GM21515 (cell line): ENCODE results near the gene SLC2A10.
"Not testable (repeated sequence)": the region's sequence is repeated elsewhere in the genome, so short reads cannot be mapped to it uniquely, and the experiment has no call there.

ENCODE experiments used
- ATAC-seq: cut with Tn5 transposase; IDR thresholded peaks from one replicate; pipeline ENCODE4 v1.9.1; 2021; ENCODE audit not compliant: unreplicated experiment

Gene SLC2A10

DNA sequence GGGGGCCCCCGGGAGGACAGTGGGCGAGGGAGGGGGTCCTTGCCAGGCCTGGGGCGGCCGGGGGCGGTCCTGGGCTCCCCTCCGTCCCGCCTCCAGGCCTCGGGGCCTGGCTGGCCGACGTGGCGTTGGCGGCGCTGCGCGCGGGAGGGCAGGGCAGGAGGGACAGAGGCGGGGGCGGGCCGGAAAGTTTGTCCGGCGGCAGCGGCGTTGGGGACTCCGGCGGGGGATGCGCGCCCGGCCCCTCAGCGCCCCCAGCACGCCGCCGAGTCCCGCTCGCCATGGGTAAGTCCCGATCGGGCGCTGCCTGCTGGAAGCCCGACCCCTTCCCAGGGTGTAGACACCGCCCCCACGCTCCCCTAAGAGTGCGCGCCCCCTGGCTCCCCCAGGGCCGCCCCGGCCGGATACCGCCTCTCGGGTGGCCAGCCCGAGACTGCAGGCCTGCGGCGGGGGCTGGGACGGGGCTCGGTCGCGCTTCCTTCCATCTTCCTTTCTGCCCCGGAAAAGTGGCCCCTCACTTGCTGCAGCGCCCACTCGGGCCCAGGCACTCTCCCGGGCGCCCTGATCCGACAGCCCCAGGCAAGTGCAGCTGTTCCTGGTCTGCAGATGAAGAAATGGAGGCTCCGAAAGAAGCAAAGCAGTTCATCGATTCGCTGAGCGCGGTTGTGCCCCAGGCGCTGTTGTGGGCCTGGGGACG is at the start of gene SLC2A10:
SLC2A10 (plus strand) TSS at position 191 of the 694 bp plus-strand sequence; CDS start at position 279, 88 bp downstream.
- ATAC-seq: no peak

DNA sequence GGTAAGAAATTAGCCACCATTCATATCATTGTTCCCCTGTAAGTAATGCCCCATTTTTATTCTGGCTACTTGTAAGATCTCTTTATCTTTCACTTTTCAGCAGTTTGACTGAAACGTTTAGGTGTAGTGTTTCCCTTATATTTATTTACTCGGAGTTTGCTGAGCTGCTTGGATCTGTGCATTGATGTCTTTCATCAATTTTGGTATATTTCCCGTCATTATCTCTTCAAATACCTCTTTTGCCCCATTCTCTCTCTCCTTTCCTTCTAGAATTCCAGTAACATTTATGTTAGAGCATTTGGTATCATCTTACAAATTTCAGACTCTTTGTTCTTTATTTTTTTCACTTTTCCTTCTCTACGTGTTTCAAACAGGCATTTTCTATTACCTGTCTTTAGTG is 49.0 kb upstream of the SLC2A10 start:
- ATAC-seq: no peak

DNA sequence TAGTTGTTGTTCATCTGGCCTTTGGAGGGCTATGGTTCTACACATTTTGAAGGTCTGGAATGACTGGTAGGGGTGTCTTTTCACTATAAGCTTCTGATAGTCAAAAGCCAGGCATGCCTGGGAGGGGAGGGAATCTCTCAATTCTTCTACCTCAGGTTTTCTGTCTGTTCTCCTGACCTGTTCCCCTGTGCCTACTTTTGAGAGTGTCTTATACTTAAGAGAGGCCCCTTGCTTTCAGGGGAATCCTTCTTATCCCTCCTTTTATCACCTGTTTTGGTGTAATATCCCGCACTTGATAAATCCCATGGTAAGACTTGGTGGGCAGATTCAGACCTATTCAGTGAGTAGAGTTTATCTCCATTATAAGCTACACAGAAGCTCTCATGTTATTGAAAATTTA is 47.8 kb upstream of the SLC2A10 start:
- no peak for ATAC-seq

DNA sequence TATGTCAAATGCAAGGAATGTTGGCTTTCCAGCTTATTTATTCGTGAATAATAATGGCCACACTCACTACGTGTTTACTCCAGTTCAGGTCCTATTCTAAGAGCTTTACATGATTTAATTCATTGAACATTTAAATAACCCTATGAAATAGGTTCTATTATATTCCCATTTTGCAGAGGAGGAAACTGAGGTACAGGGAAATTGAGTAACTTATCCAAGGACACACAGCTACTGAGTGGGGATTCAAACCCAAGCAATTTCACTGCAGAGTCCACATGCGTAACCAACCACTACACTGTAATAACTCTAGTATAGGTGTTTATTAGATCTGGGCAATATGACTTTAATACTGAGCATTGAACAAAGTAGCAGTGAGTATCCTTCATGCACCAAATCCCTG is 45.9 kb upstream of the SLC2A10 start:
- ATAC-seq: no peak

DNA sequence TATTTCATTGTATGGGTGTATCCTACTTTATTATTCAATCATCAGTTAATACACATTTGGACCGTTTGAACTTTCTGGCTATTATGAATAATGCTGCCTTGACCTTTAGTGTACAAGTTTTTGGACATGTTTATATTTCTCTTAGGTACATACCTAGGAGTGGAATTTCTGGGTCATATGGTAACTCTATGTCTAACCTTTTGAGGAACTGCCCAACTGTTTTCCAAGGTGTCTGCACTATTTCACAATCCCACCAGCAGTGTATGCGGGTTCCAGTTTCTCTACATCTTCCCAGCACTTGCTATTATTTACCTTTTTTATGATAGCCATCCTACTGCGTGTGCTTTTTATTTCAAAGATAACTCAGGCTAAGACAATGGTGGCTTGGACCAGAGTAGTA is 43.8 kb upstream of the SLC2A10 start:
- no peak for ATAC-seq

DNA sequence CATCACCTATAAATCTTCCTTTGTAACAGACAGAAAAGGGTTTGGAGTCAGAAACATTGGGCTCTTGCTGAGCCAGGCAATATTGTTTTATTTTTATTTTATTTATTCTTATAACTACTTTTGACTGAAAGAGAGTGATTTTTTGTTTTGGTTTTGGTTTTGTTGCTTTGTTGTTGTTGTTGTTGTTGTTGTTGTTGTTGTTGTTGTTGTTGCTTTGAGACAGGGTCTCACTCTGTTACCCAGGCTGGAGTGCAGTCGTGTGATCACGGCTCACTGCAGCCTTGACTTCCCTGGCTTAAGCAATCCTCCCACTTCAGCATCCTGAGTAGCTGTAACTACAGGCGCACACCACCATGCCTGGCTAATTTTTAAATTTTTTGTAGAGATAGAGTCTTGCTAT is 43.1 kb upstream of the SLC2A10 start:
- no peak for ATAC-seq

DNA sequence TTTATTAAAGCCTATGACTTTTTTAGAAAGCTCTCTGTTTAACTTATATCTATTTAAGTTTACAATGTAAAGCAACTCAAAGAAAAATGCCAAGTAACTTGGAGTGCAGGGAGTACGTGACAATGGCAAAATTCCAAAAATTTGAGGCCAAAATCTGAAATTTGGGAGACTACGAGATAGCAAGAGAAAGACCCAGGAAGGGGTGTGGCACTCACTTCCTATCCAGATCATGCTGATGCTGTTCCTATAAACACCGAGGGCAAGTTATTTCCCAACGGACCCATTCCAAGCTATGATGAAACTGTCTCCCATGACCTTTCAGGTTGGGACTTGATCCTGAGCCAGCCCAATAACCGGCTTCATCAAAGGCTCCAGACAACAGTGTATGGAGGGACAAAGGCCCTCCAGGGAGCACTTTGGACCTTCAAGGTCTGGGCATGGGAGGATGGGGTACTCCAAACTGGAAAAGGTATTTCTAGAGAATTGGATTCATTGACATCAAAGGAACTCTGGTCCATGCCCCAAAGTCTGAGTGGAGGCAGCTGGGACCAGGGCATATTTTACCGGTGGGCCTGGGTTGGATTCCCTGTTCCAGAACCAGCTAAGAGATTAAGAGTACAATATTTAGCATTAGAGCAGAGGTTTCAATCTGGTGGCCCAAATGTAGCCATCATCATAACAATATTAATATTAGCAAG is 42.5 kb upstream of the SLC2A10 start:
- ATAC-seq: no peak

DNA sequence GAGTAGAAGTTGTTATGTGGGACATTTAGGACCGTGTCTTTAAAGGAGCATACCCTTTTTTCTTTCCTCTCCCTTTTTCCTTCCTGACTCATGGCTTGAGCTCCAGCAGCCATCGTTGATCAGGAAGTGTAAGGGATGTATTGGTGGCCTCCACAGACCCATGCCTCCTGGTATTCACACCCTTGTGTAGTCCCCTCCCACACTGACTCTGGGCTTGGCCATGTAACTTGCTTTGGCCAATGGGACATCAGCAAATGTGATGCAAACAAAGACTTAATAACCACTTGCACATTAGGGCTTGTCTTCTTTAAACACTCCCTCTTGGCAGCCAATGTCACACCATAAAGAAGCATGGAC is 39.2 kb upstream of the SLC2A10 start:
- no peak for ATAC-seq

DNA sequence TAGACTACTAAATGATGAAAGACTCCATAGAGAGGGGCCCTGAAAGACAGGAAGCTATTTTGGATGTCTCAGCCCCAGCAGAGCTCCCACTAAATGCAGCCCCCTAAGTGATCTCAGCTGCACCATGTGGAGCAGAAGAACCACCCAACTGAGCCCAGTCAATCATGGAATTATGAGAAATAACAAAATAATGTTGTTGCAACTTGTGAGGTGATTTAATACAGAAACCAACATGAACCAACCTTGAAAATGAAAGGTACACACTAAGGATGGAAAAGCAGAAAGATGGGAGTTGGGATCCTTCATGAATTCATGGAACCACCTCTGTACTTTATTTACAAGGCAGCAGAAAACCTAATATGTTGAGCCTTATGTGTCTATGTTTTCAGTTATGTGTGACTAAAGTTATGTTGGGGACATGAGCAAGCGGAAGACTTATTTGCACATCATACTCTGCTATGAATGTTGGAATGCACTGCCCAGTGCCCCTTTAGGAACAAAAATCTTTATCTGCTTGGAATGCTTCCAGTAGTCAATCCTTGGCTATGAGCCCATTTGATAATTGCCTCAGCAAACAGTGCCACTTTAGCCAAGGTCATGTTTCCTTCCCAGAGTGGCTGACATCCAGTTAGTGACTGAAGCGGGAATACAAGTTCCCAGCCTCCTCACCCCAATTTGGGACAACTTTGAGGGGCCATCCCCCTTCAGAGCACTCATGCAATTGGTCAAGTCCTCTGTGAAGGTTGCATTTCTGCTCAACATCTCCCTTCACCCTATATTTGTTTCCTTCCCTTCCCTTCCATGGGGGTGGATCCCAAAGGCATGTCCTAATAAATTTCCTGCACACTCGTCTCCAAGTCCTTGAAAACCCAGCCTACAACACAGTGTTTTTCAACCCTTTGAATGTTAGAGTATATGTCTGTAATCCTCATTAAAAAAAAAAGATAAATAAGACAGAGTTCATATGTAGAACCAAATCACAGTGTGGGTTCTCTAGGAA is 38.6 kb upstream of the SLC2A10 start:
- ATAC-seq: no peak

DNA sequence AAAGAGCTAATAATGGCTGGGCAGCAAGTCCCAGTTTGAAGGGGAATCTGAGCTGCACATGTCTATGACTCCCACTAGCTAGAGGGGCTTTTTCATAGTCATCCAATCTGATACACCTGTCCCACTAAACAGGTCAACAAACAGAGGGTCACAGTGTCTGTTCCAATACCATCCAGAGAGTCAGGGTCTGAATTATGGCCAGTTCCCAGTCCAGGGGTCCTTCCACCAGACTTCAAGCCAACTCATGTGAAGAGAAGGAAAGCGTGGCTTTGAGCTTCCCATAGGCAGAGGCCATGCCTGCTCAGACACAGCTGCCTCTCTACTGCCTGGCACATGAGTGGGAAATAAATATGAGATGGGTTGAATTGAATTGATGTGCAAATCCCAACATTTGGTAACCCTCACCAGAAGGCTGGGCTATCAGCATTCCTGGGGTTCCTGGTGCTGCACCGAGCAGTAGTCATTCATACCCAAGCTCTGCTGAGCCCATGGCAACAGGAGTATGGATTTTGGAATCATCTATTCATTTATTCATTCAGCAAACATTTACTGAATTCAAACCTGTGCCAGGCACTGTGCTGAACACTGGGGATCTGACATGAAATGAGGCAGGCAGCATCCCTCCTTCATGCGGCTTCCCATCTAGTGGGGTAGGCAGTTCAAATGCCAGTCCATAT is 37.4 kb upstream of the SLC2A10 start:
- ATAC-seq: no peak

DNA sequence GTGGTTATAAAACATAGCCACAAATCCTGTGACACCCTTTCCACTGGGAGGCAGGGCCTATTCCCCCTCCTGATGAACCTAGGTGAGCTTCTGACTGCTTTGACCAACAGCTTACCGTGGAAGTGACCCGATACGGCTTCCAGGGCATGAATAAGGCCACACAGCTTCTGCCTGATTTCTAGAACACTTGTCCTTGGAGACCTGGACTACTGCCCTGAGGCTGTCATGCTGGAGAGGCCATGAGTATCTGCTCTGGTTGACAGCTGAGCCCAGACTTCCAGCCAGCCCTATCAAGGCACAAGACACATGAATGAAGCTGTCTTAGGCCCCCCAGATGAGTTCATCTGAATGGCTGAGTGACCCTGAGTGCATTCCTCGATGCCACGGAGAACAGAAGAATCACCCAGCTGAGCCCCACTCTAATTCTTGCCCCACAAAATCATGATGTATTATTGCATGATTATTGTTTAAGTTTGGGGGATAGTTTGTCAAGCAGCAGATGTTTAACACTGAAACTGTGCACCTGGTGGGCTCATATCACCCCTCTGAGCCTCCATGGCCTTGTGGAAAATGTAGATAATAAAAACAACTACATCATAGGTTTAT is 36.8 kb upstream of the SLC2A10 start:
- ATAC-seq: no peak

DNA sequence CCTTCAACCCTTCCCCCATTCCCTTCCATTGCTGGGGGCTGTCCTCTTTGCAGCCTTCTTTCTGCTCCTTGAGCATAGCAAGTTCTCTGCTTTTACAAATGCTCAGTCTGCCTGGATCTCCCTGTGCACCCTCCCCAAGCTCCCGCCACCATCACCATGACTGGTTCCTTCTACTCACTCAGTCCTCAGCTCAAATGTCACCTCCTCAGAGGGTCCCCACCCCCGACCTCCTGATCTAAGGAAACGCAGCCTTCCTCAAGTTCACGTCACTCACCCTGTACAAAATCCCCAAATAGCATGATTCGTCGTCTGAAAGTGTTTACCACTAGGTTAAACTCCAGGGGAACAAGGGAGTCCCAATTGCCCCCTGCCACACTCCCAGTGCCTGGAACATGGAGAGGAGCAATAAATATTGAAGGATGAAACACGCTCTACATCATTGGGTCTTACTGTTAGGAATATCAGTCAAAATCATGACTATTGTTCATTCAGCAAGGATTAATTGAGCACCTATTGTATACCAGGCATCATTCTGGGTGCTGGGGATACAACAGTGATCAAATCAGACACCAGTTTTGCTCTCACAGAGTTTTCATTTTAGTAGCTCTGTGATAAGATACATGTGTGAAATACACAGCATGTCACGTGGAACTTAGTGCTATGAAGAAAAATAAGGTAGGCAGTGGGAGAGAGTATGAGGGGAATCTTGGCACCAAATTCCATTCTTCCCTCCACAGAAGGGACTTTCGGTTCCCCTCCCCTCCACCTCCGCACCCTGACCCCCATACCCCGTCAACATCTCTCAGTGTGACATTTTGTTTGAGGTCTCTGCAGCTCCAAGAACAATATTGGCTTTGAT is 35.8 kb upstream of the SLC2A10 start:
- no peak for ATAC-seq

DNA sequence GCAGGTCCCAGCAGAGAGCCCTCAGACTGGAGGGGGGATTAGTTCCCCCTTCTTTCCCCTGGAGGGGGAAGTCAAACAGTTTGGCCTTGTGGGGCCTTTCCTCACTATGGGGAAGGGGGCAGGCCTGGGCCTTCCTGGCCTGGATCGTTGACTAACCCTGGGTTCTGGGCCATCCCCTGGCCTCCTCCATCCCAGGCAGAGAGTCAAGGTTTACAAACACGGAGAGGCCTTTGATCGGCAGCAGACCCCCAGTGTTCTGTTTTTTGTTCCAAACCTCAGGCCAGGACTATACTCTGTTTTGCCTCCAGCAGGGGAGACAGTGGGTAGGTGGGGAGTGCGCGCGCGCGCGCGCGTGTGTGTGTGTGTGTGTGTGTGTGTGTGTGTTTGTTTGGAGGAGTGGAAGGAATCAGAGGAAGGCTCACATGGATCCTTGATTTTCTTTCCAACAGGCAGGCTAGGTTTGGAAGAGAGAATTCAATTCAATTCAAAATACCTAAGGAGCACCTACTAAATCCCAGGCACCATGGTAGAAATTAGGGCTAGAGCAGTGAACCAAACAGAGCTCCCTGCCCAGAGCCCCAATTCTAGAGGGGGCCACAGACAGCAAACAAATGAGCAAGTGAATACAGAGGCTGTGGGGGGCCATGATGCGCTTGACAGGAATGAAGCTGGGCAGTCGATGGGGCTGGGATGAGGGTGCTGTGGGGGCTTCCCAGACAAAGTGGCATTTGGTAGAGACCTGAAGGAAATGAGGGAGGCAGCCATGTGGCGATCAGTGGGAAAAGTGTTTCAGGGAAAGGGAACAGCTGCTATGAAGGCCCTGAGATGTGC is 35.0 kb upstream of the SLC2A10 start:
- no peak for ATAC-seq

DNA sequence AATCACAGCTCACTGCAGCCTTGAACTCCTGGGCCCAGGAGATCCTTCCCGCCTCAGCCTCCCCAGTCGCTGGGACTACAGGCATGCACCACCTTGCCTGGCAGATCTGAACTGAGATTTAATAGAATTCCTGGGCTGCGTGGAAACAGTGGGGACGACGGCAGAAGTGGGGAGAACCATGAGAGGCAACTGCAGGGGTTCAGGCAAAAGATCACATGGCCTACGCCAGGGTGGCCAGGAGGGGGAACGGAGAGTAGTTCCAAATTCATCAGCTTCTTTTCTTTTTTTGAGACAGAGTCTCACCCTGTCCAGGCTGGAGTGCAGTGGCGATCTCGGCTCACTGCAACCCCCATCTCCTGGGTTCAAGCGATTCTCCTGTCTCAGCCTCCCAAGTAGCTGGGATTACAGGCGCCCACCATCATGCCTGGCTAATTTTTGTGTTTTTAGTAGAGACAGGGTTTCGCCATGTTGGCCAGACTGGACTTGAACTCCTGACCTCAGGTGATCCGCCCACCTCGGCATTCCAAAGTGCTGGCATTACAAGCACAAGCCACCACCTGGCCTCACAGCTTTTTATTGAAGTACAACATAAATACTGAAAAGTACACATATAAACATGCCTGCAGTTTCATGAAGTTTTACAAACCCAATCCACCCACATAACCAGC is 32.7 kb upstream of the SLC2A10 start:
- not testable (repeated sequence) for ATAC-seq

DNA sequence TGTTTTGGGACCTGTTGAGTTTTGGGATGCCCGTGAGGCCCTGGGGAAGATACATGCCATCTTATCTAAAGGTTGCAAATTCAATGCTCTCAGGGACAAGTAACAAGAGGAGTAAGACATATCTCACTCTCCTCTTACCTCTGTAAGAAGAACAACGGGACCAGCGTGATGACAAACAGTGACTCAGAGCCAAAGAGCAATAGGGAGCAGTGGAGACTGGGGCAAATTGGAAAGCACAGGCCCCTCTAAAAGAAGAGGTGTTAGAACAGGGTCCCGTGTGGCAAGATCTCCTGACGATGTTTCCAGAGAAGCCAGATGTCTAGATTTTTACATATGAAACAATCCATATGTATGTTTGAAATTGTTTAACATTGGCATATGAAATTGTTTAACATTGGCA is 31.8 kb upstream of the SLC2A10 start:
- ATAC-seq: no peak

DNA sequence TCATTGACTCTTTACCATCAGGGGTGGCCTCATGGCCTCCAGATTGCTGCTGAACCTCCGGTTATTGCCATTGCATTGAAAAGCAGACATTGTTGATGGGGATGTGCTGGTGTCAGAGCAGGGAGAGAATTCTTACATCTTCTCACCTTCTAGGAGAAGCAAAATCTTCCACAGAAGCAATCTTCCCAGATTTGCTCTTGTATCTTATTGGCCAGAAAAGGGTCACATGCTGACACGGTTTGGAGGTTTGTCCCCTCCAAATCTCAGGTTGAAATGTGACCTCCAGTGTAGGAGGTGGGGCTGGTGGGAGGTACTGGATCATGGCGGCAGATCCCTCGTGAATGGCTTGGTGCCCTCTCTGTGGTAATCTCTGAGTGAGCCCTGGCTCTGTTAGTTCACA is 30.9 kb upstream of the SLC2A10 start:
- ATAC-seq: no peak

DNA sequence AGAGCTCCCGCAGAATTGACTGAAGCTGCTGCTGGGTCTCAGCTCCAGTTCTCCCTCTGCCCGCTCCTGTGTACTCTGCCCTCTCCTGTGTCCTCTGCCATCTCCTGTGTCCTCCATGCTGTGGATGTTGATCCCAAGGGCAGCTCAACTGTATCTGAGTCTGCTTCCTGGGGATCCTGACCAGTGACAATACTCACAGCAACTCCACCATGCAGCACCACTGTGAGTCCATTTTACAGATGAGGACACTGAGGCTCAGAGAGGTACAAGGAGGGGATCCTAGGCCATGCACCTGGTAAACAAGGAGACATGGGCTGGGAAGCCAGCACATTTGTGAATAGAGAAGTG is 28.8 kb upstream of the SLC2A10 start:
- ATAC-seq: no peak

DNA sequence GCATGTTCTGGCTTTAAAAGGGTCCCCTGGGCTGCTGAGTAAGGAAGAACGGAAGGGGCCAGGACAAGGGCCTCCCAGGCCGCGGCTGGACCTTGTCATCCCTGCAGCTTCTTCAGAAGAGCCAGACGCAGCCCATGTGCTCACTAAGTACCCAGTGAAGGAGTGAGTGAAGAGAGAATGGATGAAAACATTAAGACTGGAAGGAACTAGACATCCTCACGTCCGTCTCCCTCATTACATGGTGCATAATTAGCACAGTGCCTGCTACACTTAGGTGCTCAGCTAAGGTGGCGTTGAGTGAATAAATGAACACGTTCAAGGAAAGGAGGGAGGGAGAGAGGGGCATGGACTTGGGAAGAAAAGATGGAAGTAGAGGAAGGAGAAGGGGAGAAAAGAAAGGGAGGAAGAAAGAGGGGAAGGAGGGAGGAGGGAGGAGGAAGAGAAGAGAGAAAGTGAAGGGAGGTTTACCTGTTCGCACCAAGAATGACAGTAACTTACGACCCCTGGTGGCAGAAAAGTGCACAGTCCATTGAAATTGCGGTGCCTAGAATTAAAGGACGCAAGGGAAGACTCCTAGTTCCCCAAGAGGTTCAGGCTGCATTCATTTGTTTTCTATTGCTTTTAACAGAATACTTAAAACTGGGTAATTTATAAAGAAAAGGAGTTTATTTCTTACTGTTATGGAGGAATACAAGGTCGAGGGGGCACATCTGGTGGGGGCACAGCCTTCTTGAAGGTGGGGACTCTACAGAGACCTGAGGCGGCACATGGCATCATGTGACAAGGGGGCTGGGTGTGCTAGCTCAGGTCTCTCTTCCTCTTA is 28.2 kb upstream of the SLC2A10 start:
- no peak for ATAC-seq
